WTC11 (cell line): ENCODE results near the gene CFAP53. TPM values are rescaled to one million over a fixed set of nuclear protein-coding genes. Genes with fewer than 3 reads are reported as not detected.

Experiments
- ATAC-seq: fragments of 200-7000 bp; cut with Tn5 transposase; 2 replicates; pipeline ENCODE4 v1.10.0; 2021; ENCODE audit warnings: mild to moderate bottlenecking, moderate library complexity
- CTCF ChIA-PET: fragments of 300-600 bp; sonication (Branson Sonifier 250); formaldehyde crosslinking; loops from one replicate; lab custom pipeline; 2021; ENCODE audit warnings: antibody characterized with exemption; lab: Charles Lee
- POLR2A ChIA-PET: fragments of 350-600 bp; sonication (Branson Sonifier 250); formaldehyde crosslinking; loops from one replicate; lab custom pipeline; 2021; ENCODE audit warnings: antibody characterized with exemption; lab: Charles Lee
- DNase-seq: peaks from one replicate; pipeline ENCODE4 v3.0.0; 2021; ENCODE audit warnings: low spot score
- H3K27ac Mint-ChIP-seq: 2 replicates; pipeline ENCODE4 v1.8.0; 2021; ENCODE audit warnings: mixed read lengths
- H3K27me3 Mint-ChIP-seq: 2 replicates; pipeline ENCODE4 v1.8.0; 2021; ENCODE audit warnings: low read depth, mild to moderate bottlenecking, moderate library complexity, mixed read lengths
- H3K36me3 Mint-ChIP-seq: 2 replicates; pipeline ENCODE4 v1.8.0; 2021; ENCODE audit warnings: mixed read lengths
- H3K4me1 Mint-ChIP-seq: 2 replicates; pipeline ENCODE4 v1.8.0; 2022; ENCODE audit warnings: mixed read lengths
- H3K4me3 Mint-ChIP-seq: 2 replicates; pipeline ENCODE4 v1.8.0; 2021; ENCODE audit warnings: mild to moderate bottlenecking, moderate library complexity, mixed read lengths
- H3K9me3 Mint-ChIP-seq: 2 replicates; pipeline ENCODE4 v1.8.0; 2021; ENCODE audit warnings: mixed read lengths
- CREB1 ChIP-seq: sonication (generic); formaldehyde crosslinking; IDR thresholded peaks from 2 replicates; pipeline ENCODE4 v1.8.0; 2023; ENCODE audit warnings: mild to moderate bottlenecking, missing genetic modification reagents
- CREM ChIP-seq: sonication (generic); formaldehyde crosslinking; IDR thresholded peaks from 2 replicates; pipeline ENCODE4 v1.8.1; 2022; ENCODE audit warnings: mild to moderate bottlenecking, missing genetic modification reagents, moderate library complexity
- ESRRA ChIP-seq: sonication (generic); formaldehyde crosslinking; IDR thresholded peaks from 2 replicates; pipeline ENCODE4 v1.8.1; 2022; ENCODE audit warnings: mild to moderate bottlenecking, missing genetic modification reagents, borderline replicate concordance
- FOXJ3 ChIP-seq: sonication (generic); formaldehyde crosslinking; IDR thresholded peaks from 2 replicates; pipeline ENCODE4 v1.9.0; 2021; ENCODE audit warnings: missing genetic modification reagents, mild to moderate bottlenecking, borderline replicate concordance
- GABPB1 ChIP-seq: sonication (generic); formaldehyde crosslinking; IDR thresholded peaks from 2 replicates; pipeline ENCODE4 v1.8.1; 2023; ENCODE audit warnings: mild to moderate bottlenecking, missing genetic modification reagents
- IRF2 ChIP-seq: sonication (generic); formaldehyde crosslinking; IDR thresholded peaks from 2 replicates; pipeline ENCODE4 v1.8.0; 2022; ENCODE audit warnings: low read depth, missing genetic modification reagents, borderline replicate concordance
- MXD4 ChIP-seq: fragments of 250-450 bp; sonication (Bioruptor Pico); IDR thresholded peaks from 2 replicates; pipeline ENCODE4 v1.8.0; 2021; ENCODE audit warnings: mild to moderate bottlenecking, moderate library complexity, borderline replicate concordance
- MYBL2 ChIP-seq: sonication (generic); formaldehyde crosslinking; IDR thresholded peaks from 2 replicates; pipeline ENCODE4 v1.8.1; 2023; ENCODE audit warnings: mild to moderate bottlenecking, moderate library complexity, missing genetic modification reagents
- NR1H2 ChIP-seq: sonication (generic); formaldehyde crosslinking; IDR thresholded peaks from 2 replicates; pipeline ENCODE4 v1.9.0; 2021; ENCODE audit warnings: mild to moderate bottlenecking, moderate library complexity, missing genetic modification reagents
- NR2C2 ChIP-seq: sonication (generic); formaldehyde crosslinking; IDR thresholded peaks from 2 replicates; pipeline ENCODE4 v1.8.0; 2022; ENCODE audit warnings: mild to moderate bottlenecking, missing genetic modification reagents
- RORB ChIP-seq: fragments of 250-450 bp; sonication (Bioruptor Pico); IDR thresholded peaks from 2 replicates; pipeline ENCODE4 v1.9.0; 2021; ENCODE audit warnings: mild to moderate bottlenecking
- TEAD1 ChIP-seq: sonication (generic); formaldehyde crosslinking; IDR thresholded peaks from 2 replicates; pipeline ENCODE4 v1.8.0; 2022; ENCODE audit warnings: mild to moderate bottlenecking, missing genetic modification reagents
- TP53 ChIP-seq: sonication (generic); formaldehyde crosslinking; IDR thresholded peaks from 2 replicates; pipeline ENCODE4 v1.8.1; 2023; ENCODE audit warnings: mild to moderate bottlenecking, missing genetic modification reagents
- ZNF232 ChIP-seq: sonication (generic); formaldehyde crosslinking; IDR thresholded peaks from 2 replicates; pipeline ENCODE4 v1.8.0; 2022; ENCODE audit warnings: mild to moderate bottlenecking, missing genetic modification reagents
- ZNF671 ChIP-seq: fragments of 250-450 bp; sonication (Bioruptor Pico); IDR thresholded peaks from 2 replicates; pipeline ENCODE4 v1.8.0; 2021; ENCODE audit warnings: mild to moderate bottlenecking
- total RNA-seq: library from RNA; stranded (reverse); gene quantifications from 3 replicates; pipeline ENCODE4 v1.2.3, GENCODE V29; 2021
- TF ChIP-seq, protein P1 (sequence below): sonication (generic); formaldehyde crosslinking; IDR thresholded peaks from 2 replicates; pipeline ENCODE4 v1.8.1; 2022; ENCODE audit warnings: mild to moderate bottlenecking, moderate library complexity, missing genetic modification reagents
- TF ChIP-seq, protein P2 (sequence below): sonication (generic); formaldehyde crosslinking; IDR thresholded peaks from 2 replicates; pipeline ENCODE4 v1.8.1; 2023; ENCODE audit warnings: mild to moderate bottlenecking, missing genetic modification reagents, moderate library complexity
- TF ChIP-seq, protein P3 (sequence below): sonication (generic); formaldehyde crosslinking; IDR thresholded peaks from 2 replicates; pipeline ENCODE4 v1.8.0; 2022; ENCODE audit warnings: mild to moderate bottlenecking, missing genetic modification reagents
- TF ChIP-seq, protein P4 (sequence below): sonication (generic); formaldehyde crosslinking; IDR thresholded peaks from 2 replicates; pipeline ENCODE4 v1.8.0; 2023; ENCODE audit warnings: missing genetic modification reagents
- TF ChIP-seq, protein P5 (sequence below): sonication (generic); formaldehyde crosslinking; IDR thresholded peaks from 2 replicates; pipeline ENCODE4 v1.8.0; 2022; ENCODE audit warnings: mild to moderate bottlenecking, missing genetic modification reagents
- TF ChIP-seq, protein P6 (sequence below): sonication (generic); formaldehyde crosslinking; IDR thresholded peaks from 2 replicates; pipeline ENCODE4 v1.8.0; 2022; ENCODE audit warnings: missing genetic modification reagents
- TF ChIP-seq, protein P7 (sequence below): fragments of 250-450 bp; sonication (Bioruptor Pico); IDR thresholded peaks from 2 replicates; pipeline ENCODE4 v1.8.0; 2021; ENCODE audit warnings: mild to moderate bottlenecking
- TF ChIP-seq, protein P8 (sequence below): sonication (generic); formaldehyde crosslinking; IDR thresholded peaks from 2 replicates; pipeline ENCODE4 v1.8.1; 2022; ENCODE audit warnings: low read depth, missing genetic modification reagents, borderline replicate concordance
- TF ChIP-seq, protein P9 (sequence below): sonication (generic); formaldehyde crosslinking; IDR thresholded peaks from 2 replicates; pipeline ENCODE4 v1.8.1; 2023; ENCODE audit warnings: mild to moderate bottlenecking, missing genetic modification reagents

Gene CFAP53
- total RNA-seq, 1 experiment from 2014 or later, result 0.26 TPM

DNA sequence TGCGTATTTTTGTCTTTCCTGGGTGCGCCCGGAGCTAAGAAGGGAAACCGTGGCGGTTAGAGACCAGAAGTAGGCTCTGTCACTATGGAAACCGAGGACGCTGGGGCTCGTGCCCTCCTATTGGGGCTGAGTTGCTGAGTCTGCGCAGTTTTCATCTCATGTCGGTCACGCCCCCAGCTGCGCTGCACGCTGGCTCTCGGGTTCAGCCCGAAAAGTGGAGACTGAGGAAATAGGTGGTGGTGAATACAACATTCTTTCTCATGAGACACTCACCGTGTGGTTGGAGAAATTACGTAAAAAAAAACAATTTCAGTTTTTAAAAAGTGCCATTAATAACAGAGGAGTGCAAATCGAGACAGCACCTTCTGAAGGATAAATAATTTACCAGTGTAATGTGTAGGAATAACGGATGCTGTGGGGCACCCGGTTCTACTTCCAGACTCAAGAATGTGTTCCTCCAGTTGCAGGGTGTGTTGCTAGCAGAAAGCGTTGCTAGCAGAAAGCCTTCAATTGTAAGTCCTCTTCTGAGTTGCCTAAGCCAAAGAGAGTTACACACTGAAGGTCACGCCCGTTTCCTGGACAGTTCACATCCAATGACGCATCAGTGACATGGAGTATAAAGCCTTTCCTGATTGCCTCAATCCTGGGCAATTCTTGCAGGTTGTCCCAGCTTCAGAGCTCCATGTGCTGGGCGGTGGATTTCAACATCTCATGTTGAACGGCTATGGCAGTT is 41.6 kb upstream of the CFAP53 start:
- Mint-ChIP-seq H3K9me3 (peaks cover 5% of the 10 kb centered on the region), H3K27me3 (peaks cover 73% of the 10 kb centered on the region), H3K27ac (no peak overlapping the region), H3K4me3 (peak overlapping the region; percentile 80), H3K4me1 (peaks cover 3% of the 10 kb centered on the region; the same call in 1 of the 2 replicates), H3K36me3 (no peaks in the 10 kb centered on the region)
- TF ChIP-seq ZNF671, result no peak
- TF ChIP-seq, protein P1, sequence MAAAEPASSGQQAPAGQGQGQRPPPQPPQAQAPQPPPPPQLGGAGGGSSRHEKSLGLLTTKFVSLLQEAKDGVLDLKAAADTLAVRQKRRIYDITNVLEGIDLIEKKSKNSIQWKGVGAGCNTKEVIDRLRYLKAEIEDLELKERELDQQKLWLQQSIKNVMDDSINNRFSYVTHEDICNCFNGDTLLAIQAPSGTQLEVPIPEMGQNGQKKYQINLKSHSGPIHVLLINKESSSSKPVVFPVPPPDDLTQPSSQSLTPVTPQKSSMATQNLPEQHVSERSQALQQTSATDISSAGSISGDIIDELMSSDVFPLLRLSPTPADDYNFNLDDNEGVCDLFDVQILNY (CRISPR knock-in tag), result no peak
- TF ChIP-seq, protein P2, sequence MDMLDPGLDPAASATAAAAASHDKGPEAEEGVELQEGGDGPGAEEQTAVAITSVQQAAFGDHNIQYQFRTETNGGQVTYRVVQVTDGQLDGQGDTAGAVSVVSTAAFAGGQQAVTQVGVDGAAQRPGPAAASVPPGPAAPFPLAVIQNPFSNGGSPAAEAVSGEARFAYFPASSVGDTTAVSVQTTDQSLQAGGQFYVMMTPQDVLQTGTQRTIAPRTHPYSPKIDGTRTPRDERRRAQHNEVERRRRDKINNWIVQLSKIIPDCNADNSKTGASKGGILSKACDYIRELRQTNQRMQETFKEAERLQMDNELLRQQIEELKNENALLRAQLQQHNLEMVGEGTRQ (CRISPR knock-in tag), result peak; percentile 46
- TF ChIP-seq, protein P3, sequence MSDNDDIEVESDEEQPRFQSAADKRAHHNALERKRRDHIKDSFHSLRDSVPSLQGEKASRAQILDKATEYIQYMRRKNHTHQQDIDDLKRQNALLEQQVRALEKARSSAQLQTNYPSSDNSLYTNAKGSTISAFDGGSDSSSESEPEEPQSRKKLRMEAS (CRISPR knock-in tag), result 0 out of 2 replicates have a peak, but pooled peaks have one; percentile 20
- TF ChIP-seq GABPB1, result peak; percentile 97
- CTCF ChIA-PET, result interaction anchor here (1.1 to 1.5 kb wide), 5 partner anchors 10 to 121 kb away, joined by 3 to 7 read pairs (median 5); no protein-coding TSS in a partner anchor
- POLR2A ChIA-PET, result no interaction called here
- ATAC-seq (peak; percentile 99), DNase-seq (peak; percentile 92)

DNA sequence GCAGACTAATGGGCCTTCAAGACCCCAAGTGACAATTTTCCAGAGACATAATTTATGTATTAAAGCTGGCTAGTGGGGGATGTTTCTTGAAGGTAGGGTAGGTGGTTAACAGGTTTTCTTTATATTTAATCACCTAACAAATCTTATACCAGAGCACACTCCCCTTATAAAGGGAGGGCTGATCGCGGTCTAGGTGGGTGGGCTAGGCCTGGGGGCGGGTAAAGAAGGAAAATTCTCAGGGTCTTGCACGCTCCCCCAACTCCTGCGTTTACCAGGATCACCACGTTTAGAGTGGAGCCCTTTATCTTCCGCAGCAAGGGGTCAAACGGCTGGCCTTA is 41.1 kb upstream of the CFAP53 start:
- CTCF ChIA-PET, result interaction anchor here (1.1 to 1.5 kb wide), 5 partner anchors 9 to 121 kb away, joined by 3 to 7 read pairs (median 5); no protein-coding TSS in a partner anchor
- peaks cover 3% of the 10 kb centered on the region; the same call in 1 of the 2 replicates for H3K4me1 Mint-ChIP-seq
- no peaks in the 10 kb centered on the region for H3K36me3 Mint-ChIP-seq
- peaks cover 78% of the 10 kb centered on the region for H3K27me3 Mint-ChIP-seq
- H3K4me3 Mint-ChIP-seq, result peak overlapping the region; percentile 80
- POLR2A ChIA-PET, result no interaction called here
- H3K27ac Mint-ChIP-seq, result no peak overlapping the region
- H3K9me3 Mint-ChIP-seq, result peaks cover 5% of the 10 kb centered on the region
- DNase-seq, result no peak
- ATAC-seq, result peak; percentile 48
- TF ChIP-seq ZNF232 (CRISPR knock-in tag) (no peak), TEAD1 (no peak), RORB (no peak), CREB1 (CRISPR knock-in tag) (no peak), NR2C2 (CRISPR knock-in tag) (no peak), NR1H2 (CRISPR knock-in tag) (no peak), MXD4 (CRISPR knock-in tag) (no peak), MYBL2 (CRISPR knock-in tag) (no peak), FOXJ3 (CRISPR knock-in tag) (no peak), CREM (CRISPR knock-in tag) (no peak), TP53 (CRISPR knock-in tag) (no peak), IRF2 (CRISPR knock-in tag) (no peak), ESRRA (CRISPR knock-in tag) (no peak)
- TF ChIP-seq, protein P4, sequence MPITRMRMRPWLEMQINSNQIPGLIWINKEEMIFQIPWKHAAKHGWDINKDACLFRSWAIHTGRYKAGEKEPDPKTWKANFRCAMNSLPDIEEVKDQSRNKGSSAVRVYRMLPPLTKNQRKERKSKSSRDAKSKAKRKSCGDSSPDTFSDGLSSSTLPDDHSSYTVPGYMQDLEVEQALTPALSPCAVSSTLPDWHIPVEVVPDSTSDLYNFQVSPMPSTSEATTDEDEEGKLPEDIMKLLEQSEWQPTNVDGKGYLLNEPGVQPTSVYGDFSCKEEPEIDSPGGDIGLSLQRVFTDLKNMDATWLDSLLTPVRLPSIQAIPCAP (CRISPR knock-in tag), result no peak
- TF ChIP-seq, protein P5, sequence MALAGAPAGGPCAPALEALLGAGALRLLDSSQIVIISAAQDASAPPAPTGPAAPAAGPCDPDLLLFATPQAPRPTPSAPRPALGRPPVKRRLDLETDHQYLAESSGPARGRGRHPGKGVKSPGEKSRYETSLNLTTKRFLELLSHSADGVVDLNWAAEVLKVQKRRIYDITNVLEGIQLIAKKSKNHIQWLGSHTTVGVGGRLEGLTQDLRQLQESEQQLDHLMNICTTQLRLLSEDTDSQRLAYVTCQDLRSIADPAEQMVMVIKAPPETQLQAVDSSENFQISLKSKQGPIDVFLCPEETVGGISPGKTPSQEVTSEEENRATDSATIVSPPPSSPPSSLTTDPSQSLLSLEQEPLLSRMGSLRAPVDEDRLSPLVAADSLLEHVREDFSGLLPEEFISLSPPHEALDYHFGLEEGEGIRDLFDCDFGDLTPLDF (CRISPR knock-in tag), result no peak
- TF ChIP-seq, protein P6, sequence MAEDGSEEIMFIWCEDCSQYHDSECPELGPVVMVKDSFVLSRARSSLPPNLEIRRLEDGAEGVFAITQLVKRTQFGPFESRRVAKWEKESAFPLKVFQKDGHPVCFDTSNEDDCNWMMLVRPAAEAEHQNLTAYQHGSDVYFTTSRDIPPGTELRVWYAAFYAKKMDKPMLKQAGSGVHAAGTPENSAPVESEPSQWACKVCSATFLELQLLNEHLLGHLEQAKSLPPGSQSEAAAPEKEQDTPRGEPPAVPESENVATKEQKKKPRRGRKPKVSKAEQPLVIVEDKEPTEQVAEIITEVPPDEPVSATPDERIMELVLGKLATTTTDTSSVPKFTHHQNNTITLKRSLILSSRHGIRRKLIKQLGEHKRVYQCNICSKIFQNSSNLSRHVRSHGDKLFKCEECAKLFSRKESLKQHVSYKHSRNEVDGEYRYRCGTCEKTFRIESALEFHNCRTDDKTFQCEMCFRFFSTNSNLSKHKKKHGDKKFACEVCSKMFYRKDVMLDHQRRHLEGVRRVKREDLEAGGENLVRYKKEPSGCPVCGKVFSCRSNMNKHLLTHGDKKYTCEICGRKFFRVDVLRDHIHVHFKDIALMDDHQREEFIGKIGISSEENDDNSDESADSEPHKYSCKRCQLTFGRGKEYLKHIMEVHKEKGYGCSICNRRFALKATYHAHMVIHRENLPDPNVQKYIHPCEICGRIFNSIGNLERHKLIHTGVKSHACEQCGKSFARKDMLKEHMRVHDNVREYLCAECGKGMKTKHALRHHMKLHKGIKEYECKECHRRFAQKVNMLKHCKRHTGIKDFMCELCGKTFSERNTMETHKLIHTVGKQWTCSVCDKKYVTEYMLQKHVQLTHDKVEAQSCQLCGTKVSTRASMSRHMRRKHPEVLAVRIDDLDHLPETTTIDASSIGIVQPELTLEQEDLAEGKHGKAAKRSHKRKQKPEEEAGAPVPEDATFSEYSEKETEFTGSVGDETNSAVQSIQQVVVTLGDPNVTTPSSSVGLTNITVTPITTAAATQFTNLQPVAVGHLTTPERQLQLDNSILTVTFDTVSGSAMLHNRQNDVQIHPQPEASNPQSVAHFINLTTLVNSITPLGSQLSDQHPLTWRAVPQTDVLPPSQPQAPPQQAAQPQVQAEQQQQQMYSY, result no peak
- TF ChIP-seq, protein P7, sequence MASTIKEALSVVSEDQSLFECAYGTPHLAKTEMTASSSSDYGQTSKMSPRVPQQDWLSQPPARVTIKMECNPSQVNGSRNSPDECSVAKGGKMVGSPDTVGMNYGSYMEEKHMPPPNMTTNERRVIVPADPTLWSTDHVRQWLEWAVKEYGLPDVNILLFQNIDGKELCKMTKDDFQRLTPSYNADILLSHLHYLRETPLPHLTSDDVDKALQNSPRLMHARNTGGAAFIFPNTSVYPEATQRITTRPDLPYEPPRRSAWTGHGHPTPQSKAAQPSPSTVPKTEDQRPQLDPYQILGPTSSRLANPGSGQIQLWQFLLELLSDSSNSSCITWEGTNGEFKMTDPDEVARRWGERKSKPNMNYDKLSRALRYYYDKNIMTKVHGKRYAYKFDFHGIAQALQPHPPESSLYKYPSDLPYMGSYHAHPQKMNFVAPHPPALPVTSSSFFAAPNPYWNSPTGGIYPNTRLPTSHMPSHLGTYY (CRISPR knock-in tag), result no peak
- TF ChIP-seq, protein P8, sequence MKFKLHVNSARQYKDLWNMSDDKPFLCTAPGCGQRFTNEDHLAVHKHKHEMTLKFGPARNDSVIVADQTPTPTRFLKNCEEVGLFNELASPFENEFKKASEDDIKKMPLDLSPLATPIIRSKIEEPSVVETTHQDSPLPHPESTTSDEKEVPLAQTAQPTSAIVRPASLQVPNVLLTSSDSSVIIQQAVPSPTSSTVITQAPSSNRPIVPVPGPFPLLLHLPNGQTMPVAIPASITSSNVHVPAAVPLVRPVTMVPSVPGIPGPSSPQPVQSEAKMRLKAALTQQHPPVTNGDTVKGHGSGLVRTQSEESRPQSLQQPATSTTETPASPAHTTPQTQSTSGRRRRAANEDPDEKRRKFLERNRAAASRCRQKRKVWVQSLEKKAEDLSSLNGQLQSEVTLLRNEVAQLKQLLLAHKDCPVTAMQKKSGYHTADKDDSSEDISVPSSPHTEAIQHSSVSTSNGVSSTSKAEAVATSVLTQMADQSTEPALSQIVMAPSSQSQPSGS (CRISPR knock-in tag), result no peak
- TF ChIP-seq, protein P9, sequence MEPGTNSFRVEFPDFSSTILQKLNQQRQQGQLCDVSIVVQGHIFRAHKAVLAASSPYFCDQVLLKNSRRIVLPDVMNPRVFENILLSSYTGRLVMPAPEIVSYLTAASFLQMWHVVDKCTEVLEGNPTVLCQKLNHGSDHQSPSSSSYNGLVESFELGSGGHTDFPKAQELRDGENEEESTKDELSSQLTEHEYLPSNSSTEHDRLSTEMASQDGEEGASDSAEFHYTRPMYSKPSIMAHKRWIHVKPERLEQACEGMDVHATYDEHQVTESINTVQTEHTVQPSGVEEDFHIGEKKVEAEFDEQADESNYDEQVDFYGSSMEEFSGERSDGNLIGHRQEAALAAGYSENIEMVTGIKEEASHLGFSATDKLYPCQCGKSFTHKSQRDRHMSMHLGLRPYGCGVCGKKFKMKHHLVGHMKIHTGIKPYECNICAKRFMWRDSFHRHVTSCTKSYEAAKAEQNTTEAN, result no peak
